ENCODE results near the gene POLR1B. TPM values are rescaled to one million over a fixed set of nuclear protein-coding genes. Genes with fewer than 3 reads are reported as not detected.

Gene POLR1B
- total and polyA plus RNA-seq, 10 of the 15 experiments (the other 5 are each of a cell fraction or from before 2014, with no cell fraction given), result 13.4 to 55.8 (median 35.9) TPM

DNA sequence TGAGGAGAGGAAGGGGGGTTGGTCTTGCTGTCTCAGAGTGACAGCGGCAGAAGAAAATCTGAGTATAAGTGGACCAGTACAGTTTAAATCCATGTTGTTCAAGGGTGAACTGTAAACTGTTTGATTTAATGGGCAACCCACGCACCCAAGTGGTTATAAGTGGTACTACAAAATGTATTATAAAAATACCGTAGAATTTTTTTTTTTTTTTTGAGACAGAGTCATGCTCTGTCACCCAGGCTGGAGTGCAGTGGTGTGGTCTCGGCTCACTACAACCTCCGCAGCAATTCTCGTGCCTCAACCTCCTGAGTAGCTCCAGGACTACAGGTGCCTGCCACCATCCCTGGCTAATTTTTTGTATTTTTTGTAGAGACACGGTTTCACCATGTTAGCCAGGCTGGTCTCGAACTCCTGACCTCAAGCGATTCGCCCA is 40.1 kb downstream of the POLR1B start (continued):
- TF ChIP-seq, protein P1, sequence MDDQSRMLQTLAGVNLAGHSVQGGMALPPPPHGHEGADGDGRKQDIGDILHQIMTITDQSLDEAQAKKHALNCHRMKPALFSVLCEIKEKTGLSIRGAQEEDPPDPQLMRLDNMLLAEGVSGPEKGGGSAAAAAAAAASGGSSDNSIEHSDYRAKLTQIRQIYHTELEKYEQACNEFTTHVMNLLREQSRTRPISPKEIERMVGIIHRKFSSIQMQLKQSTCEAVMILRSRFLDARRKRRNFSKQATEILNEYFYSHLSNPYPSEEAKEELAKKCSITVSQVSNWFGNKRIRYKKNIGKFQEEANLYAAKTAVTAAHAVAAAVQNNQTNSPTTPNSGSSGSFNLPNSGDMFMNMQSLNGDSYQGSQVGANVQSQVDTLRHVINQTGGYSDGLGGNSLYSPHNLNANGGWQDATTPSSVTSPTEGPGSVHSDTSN (IDR thresholded peaks at IDR 0.05; ENCODE audit: insufficient replicate concordance, low read depth, low read length), result no peak
- TF ChIP-seq POLR2A (IDR thresholded peaks at IDR 0.05; ENCODE audit: low read depth, low read length), result no peak
- no peak for TF ChIP-seq RBBP5 (conservative IDR thresholded peaks at IDR 0.05)
- TF ChIP-seq MLLT1 (IDR thresholded peaks at IDR 0.05), result no peak
- TF ChIP-seq NR2F1 (conservative IDR thresholded peaks at IDR 0.05), result no peak
- TF ChIP-seq PKNOX1 (IDR thresholded peaks at IDR 0.05), result peak; percentile 82

DNA sequence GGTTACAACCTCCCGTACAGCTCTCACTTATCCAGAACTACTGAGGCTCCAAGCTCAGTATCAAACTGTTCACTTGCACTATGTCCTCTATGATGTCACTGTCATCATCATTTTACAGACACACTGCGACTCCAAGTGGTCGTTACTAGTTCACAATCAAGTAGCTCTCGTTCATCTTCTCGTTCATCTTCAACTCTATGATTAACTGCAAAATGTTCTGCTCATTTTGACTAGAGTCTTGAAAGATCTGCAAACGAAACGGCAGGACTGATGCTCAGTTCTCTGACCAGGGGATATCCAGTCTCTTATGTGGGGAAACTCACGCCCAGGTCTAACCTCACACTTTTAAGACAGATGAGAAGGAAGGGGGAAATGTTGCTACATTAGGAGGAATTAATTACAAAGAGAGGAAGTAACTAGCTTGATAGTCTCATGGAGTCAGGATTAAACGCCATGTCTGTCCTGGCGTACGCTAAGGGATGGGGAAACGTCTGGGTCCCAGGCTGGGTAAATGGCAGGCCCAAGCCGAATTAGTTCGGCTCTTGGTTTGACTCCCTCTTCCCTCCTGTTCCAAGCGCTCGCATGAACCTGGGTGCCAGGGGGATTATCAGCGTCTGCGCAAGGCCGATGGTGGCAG is 41.4 kb downstream of the POLR1B start:
- BruUV-seq (replicated peaks), result TSS peak; percentile 93
- 0 out of 2 replicates have a peak, but pooled peaks have one; percentile 38 for TF ChIP-seq MXI1 (IDR thresholded peaks at IDR 0.05; ENCODE audit: low read depth, low read length)
- TF ChIP-seq, protein P2, sequence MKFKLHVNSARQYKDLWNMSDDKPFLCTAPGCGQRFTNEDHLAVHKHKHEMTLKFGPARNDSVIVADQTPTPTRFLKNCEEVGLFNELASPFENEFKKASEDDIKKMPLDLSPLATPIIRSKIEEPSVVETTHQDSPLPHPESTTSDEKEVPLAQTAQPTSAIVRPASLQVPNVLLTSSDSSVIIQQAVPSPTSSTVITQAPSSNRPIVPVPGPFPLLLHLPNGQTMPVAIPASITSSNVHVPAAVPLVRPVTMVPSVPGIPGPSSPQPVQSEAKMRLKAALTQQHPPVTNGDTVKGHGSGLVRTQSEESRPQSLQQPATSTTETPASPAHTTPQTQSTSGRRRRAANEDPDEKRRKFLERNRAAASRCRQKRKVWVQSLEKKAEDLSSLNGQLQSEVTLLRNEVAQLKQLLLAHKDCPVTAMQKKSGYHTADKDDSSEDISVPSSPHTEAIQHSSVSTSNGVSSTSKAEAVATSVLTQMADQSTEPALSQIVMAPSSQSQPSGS (IDR thresholded peaks at IDR 0.05; ENCODE audit: low read length), result no peak
- TF ChIP-seq MTA3 (IDR thresholded peaks at IDR 0.05; ENCODE audit: borderline replicate concordance, low read length), result peak; percentile 48; the same call in 1 of the 2 replicates
- peak; percentile 90 for TF ChIP-seq ATF7 (IDR thresholded peaks at IDR 0.05; ENCODE audit: low read depth)
- SMC1A ChIA-PET (ENCODE audit: uncharacterized antibody, unreplicated experiment), result interaction anchor here (0.7 to 4.3 kb wide), 12 partner anchors 18 to 462 kb away, joined by 3 to 18 read pairs (median 4); no protein-coding TSS in a partner anchor

More for the DNA sequence above, 41.4 kb downstream of the POLR1B start:
- Histone ChIP-seq H3K27ac (ENCODE audit: control insufficient read depth, insufficient read depth) (peak overlapping the region; percentile 95), H3K4me2 (ENCODE audit: control insufficient read depth, insufficient read depth) (peak overlapping the region; percentile 41), H3K36me3 (ENCODE audit: control insufficient read depth in 2 of 2, insufficient read depth in 2 of 2, low read length in 1 of 2) (peaks cover 0 to 4% of the 10 kb centered on the region in 2 experiments; a peak in 1 of 4 replicates), H2AFZ (ENCODE audit: control insufficient read depth, low read depth, low read length) (peak overlapping the region; percentile 95), H3K9me3 (replicated peaks; ENCODE audit: control insufficient read depth, insufficient read depth, low read length) (no peaks in the 10 kb centered on the region), H3K79me2 (ENCODE audit: control insufficient read depth, insufficient read depth, low read length) (peaks cover 11% of the 10 kb centered on the region), H4K20me1 (ENCODE audit: control insufficient read depth, insufficient read depth) (no peaks in the 10 kb centered on the region), H3K4me1 (ENCODE audit: control insufficient read depth, insufficient read depth, low read length) (peaks cover 20% of the 10 kb centered on the region), H3K4me3 (peak overlapping the region; percentile 89), H3K27me3 (replicated peaks in 1 of 2; ENCODE audit: control insufficient read depth in 2 of 2, insufficient read depth in 2 of 2, low read length in 1 of 2) (no peaks in the 10 kb centered on the region), H3K9ac (ENCODE audit: control insufficient read depth, insufficient read depth, low read length) (peak overlapping the region; percentile 92)
- ATAC-seq, result peak; percentile 31
- 63% methylated on average over 19 of the region's 19 CpGs for WGBS (ENCODE audit: insufficient coverage, insufficient replicate concordance, low lambda C conversion rate, missing lambda C conversion rate)
- intact Hi-C loops (cut with micrococcal nuclease; ENCODE audit: unreplicated experiment) (loop anchor here (2.0 to 5.0 kb wide), 3 partner anchors 325 to 526 kb away; partner anchors contain the start of gene TMEM87B), in situ Hi-C loops (cut with MboI) (loop anchor here (5.0 kb wide), 1 partner anchor 101 kb away; the partner anchor contains the start of gene TTL)
- CTCF ChIA-PET, result interaction anchor here (0.9 to 4.6 kb wide), 18 partner anchors 12 to 462 kb away, joined by 3 to 40 read pairs (median 6); partner anchors contain the start of gene ZC3H8
- DNase-seq (ENCODE audit: low read depth, low spot score), result no peak
- no peak for FAIRE-seq
- POLR2A ChIA-PET, result interaction anchor here (0.9 to 2.5 kb wide), 4 partner anchors 103 to 297 kb away, joined by 3 to 12 read pairs (median 3); no protein-coding TSS in a partner anchor
- RAD21 ChIA-PET (ENCODE audit: unreplicated experiment), result interaction anchor here (0.9 to 4.3 kb wide), 15 partner anchors 17 to 696 kb away, joined by 3 to 28 read pairs (median 5); partner anchors contain the start of genes SLC20A1, TMEM87B and ZC3H8

Measured in GM12878 (cell line).